GM21381 (cell line): ENCODE data around the gene EIF5B.
"Not testable (repeated sequence)": the region's sequence is repeated elsewhere in the genome, so short reads cannot be mapped to it uniquely, and the experiment has no call there.

Experiments used
- ATAC-seq: cut with Tn5 transposase; IDR thresholded peaks from one replicate; pipeline ENCODE4 v1.9.1; 2021; ENCODE audit warnings: mild to moderate bottlenecking, moderate library complexity; ENCODE audit not compliant: unreplicated experiment

Gene EIF5B

GRCh38 chr2:99368854-99369253 is 31.7 kb downstream of the EIF5B start:
- ATAC-seq = not testable (repeated sequence)

- ATAC-seq = no peak
Observed at GRCh38 chr2:99373144-99373543, 36.0 kb downstream of the EIF5B start.

- no peak for ATAC-seq
Observed at GRCh38 chr2:99374747-99375146, 37.6 kb downstream of the EIF5B start.

- ATAC-seq = no peak
Observed at GRCh38 chr2:99376254-99376864, 39.2 kb downstream of the EIF5B start.

GRCh38 chr2:99377879-99378278 is 40.7 kb downstream of the EIF5B start:
- no peak for ATAC-seq

- no peak for ATAC-seq
Observed at GRCh38 chr2:99380376-99381010, 43.3 kb downstream of the EIF5B start.

GRCh38 chr2:99382143-99382542 is 45.0 kb downstream of the EIF5B start:
- no peak for ATAC-seq

- ATAC-seq = no peak
Observed at GRCh38 chr2:99386011-99386410, 48.8 kb downstream of the EIF5B start.

- no peak for ATAC-seq
Observed at GRCh38 chr2:99388892-99389291, 51.7 kb downstream of the EIF5B start.

GRCh38 chr2:99389371-99389770 is 52.2 kb downstream of the EIF5B start:
- no peak for ATAC-seq

GRCh38 chr2:99389946-99390345 is 52.8 kb downstream of the EIF5B start:
- no peak for ATAC-seq

- no peak for ATAC-seq
Observed at GRCh38 chr2:99395589-99396130, 58.5 kb downstream of the EIF5B start.

GRCh38 chr2:99397266-99397920 is 60.2 kb downstream of the EIF5B start:
- no peak for ATAC-seq

- ATAC-seq = no peak
Observed at GRCh38 chr2:99398303-99398702, 61.1 kb downstream of the EIF5B start.

- ATAC-seq = no peak
Observed at GRCh38 chr2:99399063-99399462, 61.9 kb downstream of the EIF5B start.

- no peak for ATAC-seq
Observed at GRCh38 chr2:99399795-99400194, 62.6 kb downstream of the EIF5B start.

- ATAC-seq = no peak
Observed at GRCh38 chr2:99401841-99402240, 64.7 kb downstream of the EIF5B start.

- no peak for ATAC-seq
Observed at GRCh38 chr2:99403084-99403483, 65.9 kb downstream of the EIF5B start.

- no peak for ATAC-seq
Observed at GRCh38 chr2:99403524-99403923, 66.3 kb downstream of the EIF5B start.

GRCh38 chr2:99404039-99404796 is 67.0 kb downstream of the EIF5B start:
- ATAC-seq = no peak
